ENCODE measurements around the gene NACC1.
"Not testable (repeated sequence)": the region's sequence is repeated elsewhere in the genome, so short reads cannot be mapped to it uniquely, and the experiment has no call there.

NACC1 gene

DNA sequence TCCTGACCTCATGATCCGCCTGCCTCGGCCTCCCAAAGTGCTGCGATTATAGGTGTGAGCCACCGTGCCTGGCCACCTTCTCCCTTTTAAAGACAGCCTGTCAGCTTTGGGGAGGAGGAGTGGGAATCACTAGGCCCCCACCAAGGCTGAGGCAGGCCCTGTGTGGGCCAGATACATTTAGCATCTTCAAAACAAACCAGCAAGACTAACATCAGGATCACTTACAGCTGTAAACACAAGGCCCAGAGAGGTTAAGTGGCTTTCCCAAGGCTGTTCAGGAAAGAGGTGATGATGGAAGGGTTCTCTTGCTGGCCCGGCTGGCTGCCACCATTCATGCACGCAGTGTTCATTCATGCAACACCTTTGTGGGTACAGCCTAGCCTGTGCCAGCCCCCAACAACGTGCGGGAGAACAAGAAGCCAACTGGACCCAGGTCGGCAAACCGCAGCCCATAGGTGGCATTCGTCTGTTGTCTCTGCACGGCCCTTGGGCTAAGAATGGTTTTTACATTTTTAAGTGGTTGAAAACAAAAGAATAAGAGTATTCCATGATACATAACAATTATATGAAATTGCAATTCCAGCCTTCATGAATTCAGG, 55.2 kb downstream of the NACC1 start:
- no peak for DNase-seq (ENCODE audit: low read depth, low spot score)
- Histone ChIP-seq H3K9me3 (ENCODE audit: insufficient read depth, low read length) (no peaks in the 10 kb centered on the region), H3K9ac (ENCODE audit: insufficient read length, low read depth) (no peak overlapping the region), H3K4me3 (ENCODE audit: insufficient read length, low read depth) (no peak overlapping the region), H3K27me3 (ENCODE audit: insufficient read depth, insufficient read length) (no peaks in the 10 kb centered on the region), H3K4me1 (ENCODE audit: insufficient read depth, insufficient read length) (peaks cover 11% of the 10 kb centered on the region), H3K36me3 (ENCODE audit: insufficient read depth, insufficient read length, low read length) (no peaks in the 10 kb centered on the region)
- no peak for TF ChIP-seq YY1 (IDR thresholded peaks at IDR 0.05; ENCODE audit: insufficient read depth, insufficient read length)
- TF ChIP-seq SUZ12 (IDR thresholded peaks at IDR 0.05; ENCODE audit: extremely low read depth, insufficient read depth, insufficient read length) = no peak
- no peak for TF ChIP-seq ZNF274 (IDR thresholded peaks at IDR 0.05; ENCODE audit: low read depth, low read length)

GRCh38 chr19:13176345-13176744, 58.3 kb downstream of the NACC1 start:
- Histone ChIP-seq H3K4me3 (ENCODE audit: insufficient read length, low read depth) (no peak overlapping the region), H3K36me3 (ENCODE audit: insufficient read depth, insufficient read length, low read length) (no peaks in the 10 kb centered on the region), H3K4me1 (ENCODE audit: insufficient read depth, insufficient read length) (peaks cover 12% of the 10 kb centered on the region), H3K9ac (ENCODE audit: insufficient read length, low read depth) (no peak overlapping the region), H3K9me3 (ENCODE audit: insufficient read depth, low read length) (no peaks in the 10 kb centered on the region), H3K27me3 (ENCODE audit: insufficient read depth, insufficient read length) (no peaks in the 10 kb centered on the region)
- TF ChIP-seq YY1 (IDR thresholded peaks at IDR 0.05; ENCODE audit: insufficient read depth, insufficient read length) (no peak), SUZ12 (IDR thresholded peaks at IDR 0.05; ENCODE audit: extremely low read depth, insufficient read depth, insufficient read length) (no peak), ZNF274 (IDR thresholded peaks at IDR 0.05; ENCODE audit: low read depth, low read length) (no peak)
- DNase-seq (ENCODE audit: low read depth, low spot score) = no peak

GRCh38 chr19:13177584-13177983, 59.5 kb downstream of the NACC1 start:
- DNase-seq (ENCODE audit: low read depth, low spot score); H3K4me1 ChIP-seq (ENCODE audit: insufficient read depth, insufficient read length); H3K4me3 ChIP-seq (ENCODE audit: insufficient read length, low read depth); H3K9me3 ChIP-seq (ENCODE audit: insufficient read depth, low read length); H3K27me3 ChIP-seq (ENCODE audit: insufficient read depth, insufficient read length); H3K9ac ChIP-seq (ENCODE audit: insufficient read length, low read depth); H3K36me3 ChIP-seq (ENCODE audit: insufficient read depth, insufficient read length, low read length): not testable (repeated sequence)

- H3K4me3 ChIP-seq (ENCODE audit: insufficient read length, low read depth); H3K27me3 ChIP-seq (ENCODE audit: insufficient read depth, insufficient read length); H3K9me3 ChIP-seq (ENCODE audit: insufficient read depth, low read length); H3K9ac ChIP-seq (ENCODE audit: insufficient read length, low read depth); H3K4me1 ChIP-seq (ENCODE audit: insufficient read depth, insufficient read length); H3K36me3 ChIP-seq (ENCODE audit: insufficient read depth, insufficient read length, low read length); DNase-seq (ENCODE audit: low read depth, low spot score): not testable (repeated sequence)
Measured at GRCh38 chr19:13178291-13178690, 60.2 kb downstream of the NACC1 start.

DNA sequence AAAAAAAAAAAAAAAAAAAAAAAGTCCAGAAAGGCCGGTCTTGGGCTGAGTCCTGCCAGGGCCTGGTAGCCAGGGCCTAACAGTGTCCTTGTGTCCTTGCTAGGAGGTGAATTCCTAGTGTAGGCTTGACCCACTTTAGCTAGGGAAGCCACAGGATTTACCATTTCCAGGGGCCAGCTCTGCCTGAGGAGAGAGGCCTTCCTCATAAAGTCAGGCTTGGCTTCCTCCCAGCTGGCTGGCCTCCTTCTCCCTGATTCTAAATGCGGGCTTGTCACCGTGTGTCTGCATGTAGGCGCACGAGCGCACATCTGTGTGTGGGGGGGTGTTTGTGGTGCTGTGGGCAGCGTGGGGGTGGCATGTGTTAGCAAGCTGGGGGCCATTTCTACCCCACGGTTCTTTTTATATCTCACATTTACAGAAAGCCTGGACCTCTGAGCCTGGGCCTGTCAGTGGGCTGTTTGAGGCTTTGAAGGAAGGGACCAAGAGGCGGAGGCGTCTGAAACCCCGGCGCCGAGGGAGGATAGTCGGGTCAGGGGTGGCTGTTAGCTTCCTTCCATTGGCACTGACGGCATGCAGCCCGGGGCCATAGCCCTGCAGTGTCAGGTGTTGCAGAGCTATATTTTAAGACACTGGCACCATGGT, 63.8 kb downstream of the NACC1 start:
- H3K27me3 ChIP-seq (ENCODE audit: insufficient read depth, insufficient read length) = no peaks in the 10 kb centered on the region
- DNase-seq (ENCODE audit: low read depth, low spot score) = no peak
- H3K4me3 ChIP-seq (ENCODE audit: insufficient read length, low read depth) = no peak overlapping the region
- peaks cover 4% of the 10 kb centered on the region for H3K4me1 ChIP-seq (ENCODE audit: insufficient read depth, insufficient read length)
- no peaks in the 10 kb centered on the region for H3K36me3 ChIP-seq (ENCODE audit: insufficient read depth, insufficient read length, low read length)
- H3K9ac ChIP-seq (ENCODE audit: insufficient read length, low read depth) = peak overlapping the region; percentile 59
- TF ChIP-seq SUZ12 (IDR thresholded peaks at IDR 0.05; ENCODE audit: extremely low read depth, insufficient read depth, insufficient read length) (no peak), YY1 (IDR thresholded peaks at IDR 0.05; ENCODE audit: insufficient read depth, insufficient read length) (no peak), ZNF274 (IDR thresholded peaks at IDR 0.05; ENCODE audit: low read depth, low read length) (no peak)
- no peaks in the 10 kb centered on the region for H3K9me3 ChIP-seq (ENCODE audit: insufficient read depth, low read length)

DNA sequence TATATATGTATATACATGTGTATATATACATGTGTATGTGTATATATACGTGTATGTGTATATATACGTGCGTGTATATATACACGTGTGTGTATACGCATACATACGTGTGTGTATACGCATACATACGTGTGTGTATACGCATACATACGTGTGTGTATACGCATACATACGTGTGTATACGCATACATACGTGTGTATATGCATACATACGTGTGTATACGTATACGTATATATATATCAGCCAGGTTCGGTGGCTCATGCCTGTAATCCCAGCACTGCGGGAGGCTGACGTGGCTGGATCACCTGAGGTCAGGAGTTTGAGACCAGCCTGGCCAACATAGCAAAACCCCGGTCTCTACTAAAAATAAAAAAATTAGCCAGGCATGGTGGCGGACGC, 66.9 kb downstream of the NACC1 start:
- DNase-seq (ENCODE audit: low read depth, low spot score); H3K9me3 ChIP-seq (ENCODE audit: insufficient read depth, low read length); H3K36me3 ChIP-seq (ENCODE audit: insufficient read depth, insufficient read length, low read length); H3K9ac ChIP-seq (ENCODE audit: insufficient read length, low read depth); H3K4me1 ChIP-seq (ENCODE audit: insufficient read depth, insufficient read length); H3K27me3 ChIP-seq (ENCODE audit: insufficient read depth, insufficient read length); H3K4me3 ChIP-seq (ENCODE audit: insufficient read length, low read depth): not testable (repeated sequence)

GRCh38 chr19:13185763-13186657, 67.9 kb downstream of the NACC1 start:
- H3K27me3 ChIP-seq (ENCODE audit: insufficient read depth, insufficient read length); DNase-seq (ENCODE audit: low read depth, low spot score); H3K4me1 ChIP-seq (ENCODE audit: insufficient read depth, insufficient read length); H3K4me3 ChIP-seq (ENCODE audit: insufficient read length, low read depth); H3K36me3 ChIP-seq (ENCODE audit: insufficient read depth, insufficient read length, low read length); H3K9ac ChIP-seq (ENCODE audit: insufficient read length, low read depth); H3K9me3 ChIP-seq (ENCODE audit: insufficient read depth, low read length): not testable (repeated sequence)

GRCh38 chr19:13186688-13187087, 68.6 kb downstream of the NACC1 start:
- not testable (repeated sequence) for H3K36me3 ChIP-seq (ENCODE audit: insufficient read depth, insufficient read length, low read length); H3K9me3 ChIP-seq (ENCODE audit: insufficient read depth, low read length); H3K9ac ChIP-seq (ENCODE audit: insufficient read length, low read depth); H3K4me3 ChIP-seq (ENCODE audit: insufficient read length, low read depth); H3K4me1 ChIP-seq (ENCODE audit: insufficient read depth, insufficient read length); DNase-seq (ENCODE audit: low read depth, low spot score); H3K27me3 ChIP-seq (ENCODE audit: insufficient read depth, insufficient read length)
